Brain microvascular endothelial cell (primary cell): ENCODE data around the gene AKAP5.

ENCODE experiments used
- DNase-seq: peaks from one replicate; pipeline ENCODE4 v3.0.0-alpha.2; 2020
- H3K27ac ChIP-seq: fragments of 250-450 bp; sonication (Bioruptor Pico); 2 replicates; pipeline ENCODE4 v1.5.1; 2020; ENCODE audit warnings: mild to moderate bottlenecking, moderate library complexity
- H3K27me3 ChIP-seq: fragments of 250-450 bp; sonication (Bioruptor Pico); replicated peaks from 2 replicates; pipeline ENCODE4 v1.5.1; 2020; ENCODE audit warnings: mild to moderate bottlenecking
- H3K36me3 ChIP-seq: fragments of 250-450 bp; sonication (Bioruptor Pico); replicated peaks from 2 replicates; pipeline ENCODE4 v1.5.1; 2020; ENCODE audit warnings: mild to moderate bottlenecking
- H3K4me3 ChIP-seq: 2 replicates; pipeline ENCODE4 v1.5.1; 2011; ENCODE audit warnings: low read depth, mild to moderate bottlenecking, control low read depth, low read length, moderate library complexity
- in situ Hi-C: cut with HindIII; loops from 2 replicates; pipeline ENCODE4 v1.10.0; 2017; ENCODE audit warnings: low sequenced_read_pairs, low pct_ligation_motif_present
- TF ChIP-seq, protein P1 (sequence below): IDR thresholded peaks from 2 replicates; pipeline ENCODE4 v1.5.1; 2011; ENCODE audit warnings: low read depth, mild to moderate bottlenecking, moderate library complexity, low read length, control low read depth, inconsistent platforms; ENCODE audit errors: missing control alignments

AKAP5 gene

GRCh38 chr14:64468451-64468850, 3.2 kb downstream of the AKAP5 start:
- in situ Hi-C loops: no loop called here
- TF ChIP-seq, protein P1, sequence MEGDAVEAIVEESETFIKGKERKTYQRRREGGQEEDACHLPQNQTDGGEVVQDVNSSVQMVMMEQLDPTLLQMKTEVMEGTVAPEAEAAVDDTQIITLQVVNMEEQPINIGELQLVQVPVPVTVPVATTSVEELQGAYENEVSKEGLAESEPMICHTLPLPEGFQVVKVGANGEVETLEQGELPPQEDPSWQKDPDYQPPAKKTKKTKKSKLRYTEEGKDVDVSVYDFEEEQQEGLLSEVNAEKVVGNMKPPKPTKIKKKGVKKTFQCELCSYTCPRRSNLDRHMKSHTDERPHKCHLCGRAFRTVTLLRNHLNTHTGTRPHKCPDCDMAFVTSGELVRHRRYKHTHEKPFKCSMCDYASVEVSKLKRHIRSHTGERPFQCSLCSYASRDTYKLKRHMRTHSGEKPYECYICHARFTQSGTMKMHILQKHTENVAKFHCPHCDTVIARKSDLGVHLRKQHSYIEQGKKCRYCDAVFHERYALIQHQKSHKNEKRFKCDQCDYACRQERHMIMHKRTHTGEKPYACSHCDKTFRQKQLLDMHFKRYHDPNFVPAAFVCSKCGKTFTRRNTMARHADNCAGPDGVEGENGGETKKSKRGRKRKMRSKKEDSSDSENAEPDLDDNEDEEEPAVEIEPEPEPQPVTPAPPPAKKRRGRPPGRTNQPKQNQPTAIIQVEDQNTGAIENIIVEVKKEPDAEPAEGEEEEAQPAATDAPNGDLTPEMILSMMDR: no peak
- Histone ChIP-seq H3K4me3 (no peak overlapping the region), H3K27ac (no peak overlapping the region), H3K27me3 (no peaks in the 10 kb centered on the region), H3K36me3 (no peaks in the 10 kb centered on the region)
- DNase-seq: no peak

DNA sequence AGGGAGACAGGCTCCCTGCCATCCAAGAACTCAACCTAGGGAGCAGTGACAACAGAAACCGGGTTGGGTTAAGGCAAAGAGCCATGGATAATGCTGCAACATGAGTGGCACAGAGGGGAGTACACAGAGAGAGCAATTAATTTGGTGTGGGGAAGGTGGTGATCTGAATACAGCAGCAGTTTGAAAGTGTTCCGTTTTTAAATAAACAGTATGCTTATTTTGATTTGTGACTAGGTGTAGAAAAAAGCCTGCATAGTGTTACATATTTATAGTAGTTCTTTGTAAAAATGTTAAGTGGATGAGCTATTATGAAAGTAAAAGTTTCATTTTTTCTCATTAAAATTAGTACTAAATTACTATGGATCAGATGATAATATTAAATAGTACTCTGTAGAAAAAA, 8.7 kb downstream of the AKAP5 start:
- H3K36me3 ChIP-seq: no peaks in the 10 kb centered on the region
- no peak overlapping the region for H3K27ac ChIP-seq
- in situ Hi-C loops: no loop called here
- no peak for DNase-seq
- TF ChIP-seq, protein P1: no peak
- H3K4me3 ChIP-seq: no peak overlapping the region
- H3K27me3 ChIP-seq: no peaks in the 10 kb centered on the region

- TF ChIP-seq, protein P1: no peak
- Histone ChIP-seq H3K36me3 (no peaks in the 10 kb centered on the region), H3K27me3 (no peaks in the 10 kb centered on the region), H3K4me3 (no peak overlapping the region), H3K27ac (no peak overlapping the region)
- in situ Hi-C loops: no loop called here
- DNase-seq: no peak
These were observed 9.4 kb downstream of the AKAP5 start for GRCh38 chr14:64474698-64475097.

- no peak for DNase-seq
- in situ Hi-C loops: no loop called here
- no peaks in the 10 kb centered on the region for H3K36me3 ChIP-seq
- no peak overlapping the region for H3K4me3 ChIP-seq
- TF ChIP-seq, protein P1: no peak
- H3K27ac ChIP-seq: no peak overlapping the region
- H3K27me3 ChIP-seq: no peaks in the 10 kb centered on the region
These were observed 10.4 kb downstream of the AKAP5 start for GRCh38 chr14:64475585-64476273.

DNA sequence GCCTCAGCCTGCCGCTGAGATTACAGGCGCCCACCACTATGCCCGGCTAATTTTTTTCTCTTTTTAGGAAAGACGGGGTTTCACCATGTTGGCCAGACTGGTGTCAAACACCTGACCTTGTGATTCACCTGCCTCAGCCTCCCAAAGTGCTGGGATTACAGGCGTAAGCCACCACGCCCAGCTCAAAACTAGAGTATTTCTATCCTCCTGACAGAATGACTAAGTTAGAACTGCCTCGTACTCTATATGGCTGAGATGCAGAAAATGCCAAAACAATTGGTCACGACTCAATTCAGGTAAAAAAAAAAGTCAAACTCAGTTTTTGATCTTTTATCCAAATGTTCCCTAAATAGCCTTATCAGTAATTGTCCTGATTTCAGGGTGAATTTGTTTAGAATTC, 11.1 kb downstream of the AKAP5 start:
- Histone ChIP-seq H3K36me3 (no peaks in the 10 kb centered on the region), H3K4me3 (no peak overlapping the region), H3K27ac (no peak overlapping the region), H3K27me3 (no peaks in the 10 kb centered on the region)
- TF ChIP-seq, protein P1: no peak
- no peak for DNase-seq
- in situ Hi-C loops: no loop called here
